ENCODE measurements around the gene CEP128.

The CEP128 gene

DNA sequence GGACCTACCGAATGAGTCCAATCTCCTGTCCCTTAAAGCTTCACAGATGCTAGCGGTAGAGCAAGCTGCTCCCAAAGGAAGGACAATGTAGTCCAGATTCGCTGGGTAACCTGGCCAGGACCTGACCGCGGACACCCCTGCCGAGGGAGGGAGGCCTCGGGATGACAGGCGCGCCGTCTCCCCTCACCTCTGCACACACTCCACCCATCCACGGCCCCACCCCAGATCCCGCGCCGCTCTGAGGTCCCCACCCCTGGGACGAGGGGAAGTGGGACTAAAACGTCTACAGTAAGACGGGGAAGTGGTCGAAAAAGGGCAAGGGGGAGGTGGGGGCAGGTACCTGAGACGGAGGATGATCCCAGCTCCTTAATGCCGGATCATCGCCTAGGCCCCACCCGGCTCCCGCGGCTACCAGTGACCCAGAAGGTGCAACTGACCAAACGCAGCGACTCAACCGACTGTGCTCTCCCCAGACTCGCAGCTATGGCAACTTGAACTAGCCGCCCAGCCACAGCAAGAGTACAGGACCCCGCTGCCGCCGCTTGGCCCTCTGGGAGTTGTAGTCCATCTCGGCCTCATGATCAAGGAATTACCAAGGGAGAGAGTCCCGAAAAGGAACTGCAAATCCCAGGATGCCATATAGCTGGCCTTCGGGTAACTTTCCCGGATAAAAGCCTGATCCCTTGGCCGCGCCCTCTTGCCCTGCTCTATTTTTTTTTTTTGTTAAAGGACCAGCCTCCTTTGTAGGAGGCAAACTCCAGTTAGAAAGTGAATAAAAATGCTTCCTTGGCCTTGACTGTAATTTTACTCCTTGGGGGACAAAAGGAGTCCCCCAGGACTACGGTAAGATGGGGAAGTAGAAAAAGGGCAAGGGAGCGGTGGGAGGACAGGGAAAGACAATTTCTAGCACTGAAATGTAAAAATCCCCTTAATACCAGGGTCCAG lies at the start of gene CEP128:
Gene CEP128 (minus strand): TSS at position 498 of the 945 bp plus-strand sequence.
- DNase-seq (ENCODE audit: low read depth in 2 of 3, low spot score in 1 of 3): peak; percentile 72 to 88 (median 83)

DNA sequence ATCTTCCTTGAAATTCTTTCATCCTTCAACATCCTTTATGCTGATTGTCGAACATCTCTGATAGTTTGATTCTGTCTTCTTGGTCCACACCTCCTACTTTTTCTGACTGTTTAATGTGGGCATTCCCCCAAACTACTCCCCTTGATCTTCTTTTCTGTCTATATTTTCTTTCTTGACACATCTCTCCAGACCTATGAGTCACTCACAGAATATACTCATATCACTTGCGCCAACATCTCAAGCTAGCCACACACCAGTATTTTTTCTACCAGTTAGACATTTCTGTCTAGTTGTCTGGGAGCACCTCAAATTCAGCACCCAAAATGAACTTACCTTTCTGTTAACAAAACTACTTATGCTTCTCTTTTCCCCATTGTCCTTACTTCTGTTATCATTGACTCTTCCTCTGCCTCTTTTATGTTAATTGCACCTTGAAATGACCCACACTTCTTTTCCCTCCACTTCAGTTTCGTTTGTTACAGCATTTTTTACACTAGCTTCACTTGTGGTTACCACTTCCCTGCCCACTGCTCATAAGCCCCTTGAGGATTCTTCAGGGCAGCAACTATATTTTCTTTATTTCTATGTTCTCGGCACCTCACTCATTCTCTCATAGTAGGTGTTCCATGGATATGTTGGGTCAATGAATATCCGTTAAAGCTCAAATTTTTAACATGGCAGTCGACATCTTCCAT lies 47.3 kb upstream of the CEP128 start:
- no peak for DNase-seq (ENCODE audit: low read depth in 2 of 3, low spot score in 1 of 3)

GRCh38 chr14:80988192-80988591 lies 46.7 kb upstream of the CEP128 start:
- no peak for DNase-seq (ENCODE audit: low read depth in 2 of 3, low spot score in 1 of 3)

- peak; percentile 23 to 68 (median 40) for DNase-seq (ENCODE audit: low read depth in 2 of 3, low spot score in 1 of 3)
Observed at GRCh38 chr14:80987235-80988032, 45.9 kb upstream of the CEP128 start.

DNA sequence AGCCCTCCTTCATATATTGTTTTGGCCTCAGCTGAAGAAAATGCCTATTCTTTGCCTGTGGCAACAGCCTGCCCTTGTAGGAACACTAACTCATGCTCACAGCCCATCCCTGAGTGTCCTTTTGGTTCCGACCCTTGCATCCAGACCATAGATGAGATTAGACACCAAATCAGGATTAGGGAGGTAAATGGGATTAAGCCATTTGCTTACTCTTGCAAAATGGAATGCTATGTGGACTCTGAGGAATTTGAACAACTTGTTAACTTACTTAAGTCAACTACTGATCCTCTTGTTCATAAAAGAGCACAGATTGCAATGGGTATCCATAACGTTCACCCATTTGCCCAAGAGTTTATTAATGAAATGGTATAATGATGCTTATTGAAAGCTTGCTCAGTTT lies 41.2 kb upstream of the CEP128 start:
- DNase-seq (ENCODE audit: low read depth in 2 of 3, low spot score in 1 of 3): no peak

DNA sequence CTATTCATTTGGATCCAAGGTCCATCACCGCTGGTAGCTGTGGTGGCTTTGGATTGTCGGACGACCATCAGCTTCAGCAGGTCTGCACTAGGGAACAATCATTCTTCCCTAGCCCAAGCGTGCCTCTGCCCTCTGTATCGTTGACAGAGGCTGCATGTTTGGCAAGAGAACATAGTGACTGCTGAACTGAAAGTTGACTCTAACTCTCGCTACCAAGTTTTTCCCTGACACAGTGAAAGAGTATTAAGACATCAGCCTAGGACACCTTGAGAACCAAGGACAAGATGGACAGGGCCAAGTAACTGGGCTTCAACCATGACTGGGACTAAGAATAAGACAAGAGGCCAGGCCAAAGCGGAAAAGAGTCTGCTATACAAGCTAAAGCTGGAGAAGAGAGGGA lies 40.1 kb upstream of the CEP128 start:
- DNase-seq (ENCODE audit: low read depth in 2 of 3, low spot score in 1 of 3): no peak

DNA sequence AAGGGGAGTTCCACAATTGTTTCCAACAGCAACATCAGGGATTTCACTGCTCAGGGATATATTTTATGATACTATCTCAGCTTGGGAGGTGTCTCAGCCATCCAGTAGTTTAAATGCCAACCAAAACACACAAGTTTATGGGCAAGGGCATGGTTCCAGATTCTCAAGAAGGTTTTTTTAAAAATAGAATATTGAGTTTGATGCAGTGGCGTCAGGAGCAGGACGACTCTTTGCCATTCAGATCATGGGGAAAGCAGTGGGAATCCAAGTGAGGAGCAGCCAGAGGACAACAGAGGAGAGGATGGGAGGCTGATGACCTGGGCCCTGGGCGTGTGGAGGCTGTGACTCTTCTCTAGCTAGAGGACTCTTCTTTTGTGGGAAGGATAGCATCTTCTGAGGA lies 39.6 kb upstream of the CEP128 start:
- DNase-seq (ENCODE audit: low read depth in 2 of 3, low spot score in 1 of 3): no peak

DNA sequence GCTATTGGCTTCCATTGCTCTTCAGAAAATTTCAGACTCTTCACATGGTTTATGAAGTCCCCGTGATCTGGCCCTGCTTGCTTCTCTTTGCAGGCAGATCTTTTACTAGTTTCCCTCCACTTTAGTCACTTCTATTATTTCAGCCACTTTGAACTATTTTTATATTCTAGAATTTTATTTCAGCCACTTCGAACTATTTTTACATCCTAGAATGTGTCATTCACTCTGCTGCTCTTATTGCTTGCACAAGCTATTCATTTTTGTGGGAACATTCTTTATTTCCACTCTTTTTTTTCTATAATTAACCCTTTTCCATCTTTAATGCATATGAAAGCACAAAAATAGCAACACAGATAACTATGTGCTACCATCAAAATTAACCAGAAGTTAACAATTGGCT lies 38.4 kb upstream of the CEP128 start:
- no peak for DNase-seq (ENCODE audit: low read depth in 2 of 3, low spot score in 1 of 3)

GRCh38 chr14:80978403-80978802 lies 36.9 kb upstream of the CEP128 start:
- DNase-seq (ENCODE audit: low read depth in 2 of 3, low spot score in 1 of 3): no peak

DNA sequence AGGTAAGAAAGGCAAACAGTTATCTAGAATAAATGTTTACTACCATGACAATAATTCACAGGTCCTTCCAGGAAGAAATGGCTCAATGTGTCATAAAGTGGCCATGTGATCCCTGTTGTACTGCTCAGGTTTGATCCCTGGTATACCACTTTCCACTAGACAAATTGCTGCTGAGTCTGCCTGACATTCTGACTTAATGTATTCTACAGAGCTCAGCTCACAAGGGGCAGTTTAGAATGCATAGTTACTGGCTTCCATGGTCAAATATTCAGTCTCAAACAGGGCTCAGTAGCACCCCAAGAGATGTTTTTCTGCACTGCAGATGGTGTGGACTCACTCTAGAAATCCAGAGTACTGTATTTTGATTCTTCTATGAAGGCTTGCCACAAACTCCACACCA lies 35.7 kb upstream of the CEP128 start:
- DNase-seq (ENCODE audit: low read depth in 2 of 3, low spot score in 1 of 3): no peak

- DNase-seq (ENCODE audit: low read depth in 2 of 3, low spot score in 1 of 3): no peak
Observed at GRCh38 chr14:80974679-80975078, 33.1 kb upstream of the CEP128 start.

- no peak for DNase-seq (ENCODE audit: low read depth in 2 of 3, low spot score in 1 of 3)
Observed at GRCh38 chr14:80973931-80974641, 32.5 kb upstream of the CEP128 start.

- no peak for DNase-seq (ENCODE audit: low read depth in 2 of 3, low spot score in 1 of 3)
Observed at GRCh38 chr14:80965037-80965436, 23.5 kb upstream of the CEP128 start.

DNA sequence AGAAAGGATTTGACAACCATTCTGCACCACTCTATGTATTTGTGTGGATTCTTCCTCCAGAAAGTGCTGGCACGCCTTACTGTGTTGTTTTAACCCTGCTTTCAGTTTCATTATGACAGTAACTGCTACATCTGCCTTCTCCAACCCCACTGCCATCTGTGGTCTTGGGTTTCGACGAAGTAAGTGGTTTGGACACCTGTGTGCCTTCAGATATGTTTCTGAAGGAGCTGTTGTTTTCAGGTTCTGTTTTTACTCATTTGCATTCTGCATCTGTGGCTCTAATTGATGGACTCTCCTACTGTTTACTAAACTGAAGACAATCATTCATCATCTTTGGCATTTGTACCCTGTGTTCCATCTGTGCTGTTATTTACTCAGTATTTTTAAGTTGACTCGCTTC lies 18.0 kb upstream of the CEP128 start:
- peak in 2 of 3 donors; percentile 26 to 31 for DNase-seq (ENCODE audit: low read depth in 2 of 3, low spot score in 1 of 3)

DNA sequence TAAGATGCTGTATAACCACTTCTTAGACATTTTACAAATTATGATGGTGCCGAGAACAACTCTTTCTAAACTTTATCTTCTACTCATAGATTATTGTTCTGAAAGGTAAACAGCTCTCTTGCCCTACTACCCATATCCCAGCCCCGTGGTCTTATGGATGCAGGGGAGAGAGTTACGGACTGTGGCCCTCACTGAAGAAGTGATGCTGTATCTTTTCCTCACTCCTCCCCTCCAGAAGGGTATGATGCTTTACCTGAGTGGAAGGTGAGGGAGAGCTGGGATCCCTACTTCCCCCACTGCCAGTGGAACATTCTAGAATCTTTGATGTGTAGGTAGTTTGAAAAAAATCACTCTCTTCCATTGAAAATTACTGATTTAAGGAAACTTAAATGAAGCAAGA lies 17.4 kb upstream of the CEP128 start:
- no peak for DNase-seq (ENCODE audit: low read depth in 2 of 3, low spot score in 1 of 3)

- no peak for DNase-seq (ENCODE audit: low read depth in 2 of 3, low spot score in 1 of 3)
Observed at GRCh38 chr14:80958226-80958625, 16.7 kb upstream of the CEP128 start.

GRCh38 chr14:80957613-80958012 lies 16.1 kb upstream of the CEP128 start:
- DNase-seq (ENCODE audit: low read depth in 2 of 3, low spot score in 1 of 3): no peak

DNA sequence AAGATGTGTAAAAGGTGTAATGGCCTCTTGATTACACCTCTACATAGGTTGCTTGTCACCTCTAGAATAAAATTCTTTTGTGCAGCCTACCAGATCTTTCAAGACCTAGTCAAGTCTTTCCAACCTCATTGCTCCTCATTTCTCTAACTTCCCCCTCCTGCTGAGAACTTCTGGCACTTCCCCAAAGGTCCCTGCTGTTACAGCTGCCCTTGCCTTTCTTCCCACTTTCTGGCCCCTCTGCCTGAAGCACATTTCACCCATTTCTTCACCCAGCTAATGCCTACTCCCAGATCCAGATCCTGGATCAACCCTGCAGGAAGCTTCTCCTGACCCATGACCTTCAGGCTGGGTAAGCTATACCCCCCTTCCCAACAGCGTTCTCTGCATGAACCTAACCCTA lies 15.4 kb upstream of the CEP128 start:
- no peak for DNase-seq (ENCODE audit: low read depth in 2 of 3, low spot score in 1 of 3)

DNA sequence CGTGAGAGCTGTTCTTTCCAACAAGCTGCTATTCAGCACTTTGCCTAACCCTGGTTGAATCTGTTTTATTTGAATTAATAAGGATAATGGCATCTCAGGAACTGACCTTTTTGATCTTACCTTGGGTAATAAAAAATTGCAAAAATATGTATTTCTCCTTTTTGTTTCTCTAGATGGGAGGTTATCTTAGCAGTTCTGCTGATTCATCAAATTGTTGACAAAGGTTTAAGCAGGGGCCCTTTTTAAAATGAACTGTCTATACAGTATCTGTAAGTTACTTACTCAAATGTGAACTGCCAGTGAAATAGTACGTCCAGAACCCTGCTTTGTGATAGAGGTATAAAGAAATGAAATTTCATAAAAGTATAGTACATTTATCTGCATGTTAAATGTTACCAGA lies 14.6 kb upstream of the CEP128 start:
- DNase-seq (ENCODE audit: low read depth in 2 of 3, low spot score in 1 of 3): no peak

- DNase-seq (ENCODE audit: low read depth in 2 of 3, low spot score in 1 of 3): no peak
Observed at GRCh38 chr14:80955416-80955941, 13.9 kb upstream of the CEP128 start, which contains the start of gene TSHR. Gene TSHR (plus strand): TSS chr14:80955621. CDS start chr14:80955681, 60 bp downstream.
